M059J (cell line): ENCODE results near the gene ASGR1. TPM values are rescaled to one million over a fixed set of nuclear protein-coding genes. Genes with fewer than 3 reads are reported as not detected.
A peak's percentile ranks its signal among the peaks of the same experiment; 100 is the strongest.

Source experiments
- DNase-seq: peaks from one replicate; pipeline ENCODE4 v3.0.0-alpha.2; 2012; ENCODE audit warnings: low read depth
- total RNA-seq: library from RNA; depleted of rRNA; stranded (reverse); fragments of >200 nt; shearing (Covaris generic); gene quantifications from 2 replicates; pipeline ENCODE4 v1.2.3, GENCODE V29; 2014

ASGR1 gene
- total RNA-seq, 1 experiment from 2014 or later: not detected

- DNase-seq: no peak
Measured at GRCh38 chr17:7216242-7217112, 37.3 kb upstream of the ASGR1 start.

- DNase-seq: no peak
Measured at GRCh38 chr17:7215652-7216180, 36.5 kb upstream of the ASGR1 start.

GRCh38 chr17:7215136-7215638, 36.0 kb upstream of the ASGR1 start:
- peak; percentile 44 for DNase-seq

GRCh38 chr17:7214300-7215135, 35.3 kb upstream of the ASGR1 start:
- DNase-seq: peak; percentile 95

- peak; percentile 84 for DNase-seq
Measured at GRCh38 chr17:7213895-7214299, 34.7 kb upstream of the ASGR1 start.

- no peak for DNase-seq
Measured at GRCh38 chr17:7211491-7212273, 32.5 kb upstream of the ASGR1 start.

GRCh38 chr17:7208754-7209460, 29.7 kb upstream of the ASGR1 start:
- DNase-seq: no peak

- no peak for DNase-seq
Measured at GRCh38 chr17:7208027-7208571, 28.9 kb upstream of the ASGR1 start.

- DNase-seq: no peak
Measured at GRCh38 chr17:7207120-7208001, 28.2 kb upstream of the ASGR1 start.

GRCh38 chr17:7205561-7205960, 26.4 kb upstream of the ASGR1 start:
- no peak for DNase-seq

- no peak for DNase-seq
Measured at GRCh38 chr17:7204828-7205461, 25.8 kb upstream of the ASGR1 start.

GRCh38 chr17:7204336-7204735, 25.2 kb upstream of the ASGR1 start:
- DNase-seq: no peak

GRCh38 chr17:7203391-7203790, 24.2 kb upstream of the ASGR1 start:
- no peak for DNase-seq

GRCh38 chr17:7196651-7197401, 17.7 kb upstream of the ASGR1 start:
- no peak for DNase-seq

- no peak for DNase-seq
Measured at GRCh38 chr17:7195971-7196370, 16.8 kb upstream of the ASGR1 start.

- no peak for DNase-seq
Measured at GRCh38 chr17:7192271-7192937, 13.2 kb upstream of the ASGR1 start.

GRCh38 chr17:7191571-7192270, 12.6 kb upstream of the ASGR1 start:
- DNase-seq: peak; percentile 38
